Right lobe of liver (tissue), 4 donors: ENCODE results near the gene S100PBP.

Source experiments
- POLR2A ChIP-seq: fragments of 450-650 bp; IDR thresholded peaks from one replicate; pipeline ENCODE4 v1.6.1; 2017; ENCODE audit warnings: antibody characterized with exemption, mild to moderate bottlenecking
- TF ChIP-seq, protein P1 (sequence below), 4 donors: fragments of 200-600 bp in 3 of 4; fragments of 450-650 bp in 1 of 4; IDR thresholded peaks; one replicate each; pipeline versions ENCODE4 v1.5.1 to v1.8.0; 2016 to 2022; ENCODE audit warnings: antibody characterized with exemption in 4 of 4, mild to moderate bottlenecking in 2 of 4
- donor health status: DM: no; HTN: no; CAD: no.
- donor health status: DM: no; HTN: no; CAD: no.
- donor health status: DM: no; HTN: yes; CAD: no.

GRCh38 chr1:32881871-32882850 is 64.7 kb downstream of the S100PBP start:
- TF ChIP-seq, protein P1, sequence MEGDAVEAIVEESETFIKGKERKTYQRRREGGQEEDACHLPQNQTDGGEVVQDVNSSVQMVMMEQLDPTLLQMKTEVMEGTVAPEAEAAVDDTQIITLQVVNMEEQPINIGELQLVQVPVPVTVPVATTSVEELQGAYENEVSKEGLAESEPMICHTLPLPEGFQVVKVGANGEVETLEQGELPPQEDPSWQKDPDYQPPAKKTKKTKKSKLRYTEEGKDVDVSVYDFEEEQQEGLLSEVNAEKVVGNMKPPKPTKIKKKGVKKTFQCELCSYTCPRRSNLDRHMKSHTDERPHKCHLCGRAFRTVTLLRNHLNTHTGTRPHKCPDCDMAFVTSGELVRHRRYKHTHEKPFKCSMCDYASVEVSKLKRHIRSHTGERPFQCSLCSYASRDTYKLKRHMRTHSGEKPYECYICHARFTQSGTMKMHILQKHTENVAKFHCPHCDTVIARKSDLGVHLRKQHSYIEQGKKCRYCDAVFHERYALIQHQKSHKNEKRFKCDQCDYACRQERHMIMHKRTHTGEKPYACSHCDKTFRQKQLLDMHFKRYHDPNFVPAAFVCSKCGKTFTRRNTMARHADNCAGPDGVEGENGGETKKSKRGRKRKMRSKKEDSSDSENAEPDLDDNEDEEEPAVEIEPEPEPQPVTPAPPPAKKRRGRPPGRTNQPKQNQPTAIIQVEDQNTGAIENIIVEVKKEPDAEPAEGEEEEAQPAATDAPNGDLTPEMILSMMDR (IDR thresholded peaks at IDR 0.05) = no peak
- TF ChIP-seq POLR2A = no peak
